Activated T-helper 2 cell treated with anti-CD3 and anti-CD28 coated beads, Interferon-gamma antibody, Interleukin-2, Interleukin-4, amounts not matched to agents 10 μg/mL and 5 μg/mL and 100 μg/mL, durations not matched to agents 14 hours and 24 hours and 36 hours (primary cell): ENCODE results near the gene FAM234B. TPM values are rescaled to one million over a fixed set of nuclear protein-coding genes. Genes with fewer than 3 reads are reported as not detected.

ENCODE experiments used
- DNase-seq: peaks from one replicate; pipeline ENCODE4 v3.0.0; 2021; ENCODE audit warnings: low spot score
- H3K27ac Mint-ChIP-seq: one replicate; pipeline ENCODE4 v1.8.0; 2021; ENCODE audit warnings: mixed read lengths
- H3K27me3 Mint-ChIP-seq: one replicate; pipeline ENCODE4 v1.8.0; 2021; ENCODE audit warnings: low read depth, mixed read lengths
- H3K36me3 Mint-ChIP-seq: one replicate; pipeline ENCODE4 v1.8.0; 2021; ENCODE audit warnings: low read depth, mixed read lengths
- H3K4me1 Mint-ChIP-seq: one replicate; pipeline ENCODE4 v1.8.0; 2021; ENCODE audit warnings: low read depth, mixed read lengths
- H3K4me3 Mint-ChIP-seq: one replicate; pipeline ENCODE4 v1.8.0; 2021; ENCODE audit warnings: low read depth, mild to moderate bottlenecking, moderate library complexity, mixed read lengths
- H3K9me3 Mint-ChIP-seq: one replicate; pipeline ENCODE4 v1.8.0; 2021; ENCODE audit warnings: mixed read lengths
- intact Hi-C: fragments of 100-400 bp; cut with micrococcal nuclease; formaldehyde crosslinking; loops from one replicate; pipeline ENCODE4 v1.15.1; 2023
- total RNA-seq: library from RNA; stranded (reverse); gene quantifications from 2 replicates; pipeline ENCODE4 v1.2.3, GENCODE V29; 2022

FAM234B gene
- total RNA-seq, 1 donor from 2014 or later, result 6.8 TPM

DNA sequence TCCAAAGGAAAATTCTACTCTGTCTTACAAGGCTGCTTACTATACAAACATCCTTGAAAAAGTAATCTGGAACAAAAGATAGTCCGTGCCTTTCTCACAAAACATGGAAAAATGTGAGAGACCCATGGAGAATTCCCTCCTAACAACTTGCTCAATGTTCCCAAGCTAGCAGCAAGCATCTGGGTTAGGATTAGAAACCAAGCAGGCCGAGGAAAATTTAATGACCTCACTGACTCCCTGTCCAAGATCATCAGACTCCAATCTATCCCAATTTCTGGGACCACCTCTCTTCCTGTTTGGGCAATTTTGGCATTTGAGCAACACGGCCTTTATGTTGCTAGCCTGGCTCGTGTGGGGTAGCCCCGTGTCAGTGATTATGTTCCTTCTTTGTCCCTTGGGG lies 77.4 kb downstream of the FAM234B start:
- Mint-ChIP-seq H3K9me3 (no peaks in the 10 kb centered on the region), H3K4me3 (no peak overlapping the region), H3K27ac (no peak overlapping the region), H3K27me3 (peaks cover 4% of the 10 kb centered on the region), H3K4me1 (no peaks in the 10 kb centered on the region), H3K36me3 (no peaks in the 10 kb centered on the region)
- no peak for DNase-seq
- intact Hi-C loops, result no loop called here

DNA sequence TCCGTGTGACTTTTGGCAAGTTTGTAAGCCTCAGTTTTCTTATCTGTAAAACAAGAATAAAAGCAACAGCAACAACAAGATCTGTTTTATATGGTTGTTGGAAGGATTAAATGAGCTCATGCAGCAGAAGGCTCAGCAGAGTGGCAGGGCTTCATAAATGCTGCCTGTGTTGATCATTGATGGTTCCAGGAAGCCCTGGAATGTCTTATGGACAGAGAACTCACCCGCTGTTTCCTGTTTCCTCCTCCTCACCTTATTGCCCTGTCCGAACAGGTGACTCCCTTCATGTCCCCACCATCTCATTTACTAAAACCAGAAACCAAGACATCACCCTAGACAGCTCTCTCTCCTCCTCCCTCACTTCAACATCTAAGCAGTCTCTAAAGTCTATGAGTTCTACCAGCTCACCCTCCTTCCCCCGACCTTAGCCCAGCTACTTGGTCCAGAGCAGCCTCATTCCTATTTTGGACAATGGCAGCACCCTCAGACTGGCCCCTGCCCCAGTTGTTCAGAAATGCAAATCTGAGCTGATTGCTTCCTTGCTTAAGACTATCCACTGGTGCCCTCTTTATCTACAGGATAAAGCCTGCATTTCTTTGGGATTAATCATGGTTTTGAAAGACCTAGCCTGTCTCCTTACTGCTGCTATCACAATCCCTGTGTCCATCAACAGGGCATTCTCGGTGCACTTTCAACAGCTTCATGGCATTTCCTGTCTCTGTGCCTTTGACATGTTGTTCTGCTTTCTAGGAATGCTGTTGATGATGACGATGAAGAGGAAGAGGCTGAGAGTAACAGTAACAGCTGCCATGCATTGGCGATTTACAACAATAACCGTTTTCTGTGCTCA lies 80.7 kb downstream of the FAM234B start:
- intact Hi-C loops, result no loop called here
- Mint-ChIP-seq H3K4me1 (no peaks in the 10 kb centered on the region), H3K27me3 (peaks cover 7% of the 10 kb centered on the region), H3K27ac (no peak overlapping the region), H3K36me3 (no peaks in the 10 kb centered on the region), H3K9me3 (no peaks in the 10 kb centered on the region), H3K4me3 (no peak overlapping the region)
- DNase-seq, result no peak

DNA sequence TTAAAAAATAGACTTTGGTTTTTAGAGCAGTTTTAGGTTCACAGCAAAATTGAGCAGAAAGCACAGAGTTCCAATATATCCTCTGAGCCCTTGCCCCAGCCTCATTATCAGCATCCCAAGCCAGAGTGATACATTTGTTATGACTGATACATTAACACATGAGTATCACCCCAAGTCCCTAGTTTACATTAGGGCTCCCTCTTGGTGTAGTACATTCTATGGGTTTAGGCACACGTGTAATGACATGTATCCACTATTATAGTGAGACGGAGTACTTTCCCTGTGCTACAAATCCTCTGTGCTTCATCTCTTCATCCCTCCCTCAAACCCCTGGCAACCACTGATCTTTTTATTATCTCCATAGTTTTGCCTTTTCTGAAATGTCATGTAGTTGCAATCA lies 81.8 kb downstream of the FAM234B start:
- peaks cover 13% of the 10 kb centered on the region for H3K27me3 Mint-ChIP-seq
- no peaks in the 10 kb centered on the region for H3K9me3 Mint-ChIP-seq
- no peaks in the 10 kb centered on the region for H3K36me3 Mint-ChIP-seq
- no peak overlapping the region for H3K27ac Mint-ChIP-seq
- intact Hi-C loops, result no loop called here
- no peaks in the 10 kb centered on the region for H3K4me1 Mint-ChIP-seq
- no peak for DNase-seq
- H3K4me3 Mint-ChIP-seq, result no peak overlapping the region

DNA sequence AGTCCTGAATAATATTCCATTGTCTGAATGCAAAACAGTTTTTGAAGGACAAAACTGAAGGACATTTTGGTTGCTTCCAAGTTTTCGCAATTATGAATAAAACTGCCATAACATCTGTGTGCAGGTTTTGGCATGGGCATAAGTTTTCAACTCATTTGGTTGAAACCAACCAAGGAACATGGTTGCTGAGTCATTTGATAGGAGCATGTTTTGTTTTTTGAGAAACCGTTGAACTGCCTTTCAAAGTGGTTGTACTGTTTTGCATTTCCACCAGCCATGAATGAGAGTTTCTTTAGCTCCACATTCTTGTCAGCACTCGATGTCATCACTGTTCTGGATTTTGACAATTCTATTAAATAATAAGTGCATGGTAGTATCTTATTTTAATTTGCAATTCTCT lies 82.3 kb downstream of the FAM234B start:
- H3K4me3 Mint-ChIP-seq, result no peak overlapping the region
- no peaks in the 10 kb centered on the region for H3K9me3 Mint-ChIP-seq
- intact Hi-C loops, result no loop called here
- H3K4me1 Mint-ChIP-seq, result no peaks in the 10 kb centered on the region
- peaks cover 16% of the 10 kb centered on the region for H3K27me3 Mint-ChIP-seq
- H3K27ac Mint-ChIP-seq, result no peak overlapping the region
- H3K36me3 Mint-ChIP-seq, result no peaks in the 10 kb centered on the region
- no peak for DNase-seq

DNA sequence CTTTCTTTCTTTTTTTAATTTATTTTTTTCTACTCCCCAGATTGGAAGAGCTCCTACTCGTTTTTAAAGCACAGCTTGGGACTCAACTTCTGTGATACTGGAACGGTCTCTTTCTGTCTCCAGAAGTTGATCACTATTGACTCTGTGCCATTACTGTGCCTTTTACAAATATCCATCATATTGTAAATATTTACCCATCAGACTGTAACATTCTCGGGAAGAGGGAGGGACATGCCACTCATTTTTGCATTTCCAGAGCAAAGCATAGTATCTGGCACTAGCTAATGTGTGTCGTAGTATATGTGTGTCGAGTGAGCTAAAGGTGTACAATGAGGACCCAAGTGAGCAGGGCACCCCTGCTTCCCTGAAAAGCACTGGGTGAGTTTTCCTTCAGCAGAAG lies 83.3 kb downstream of the FAM234B start:
- H3K27me3 Mint-ChIP-seq, result peaks cover 20% of the 10 kb centered on the region
- H3K36me3 Mint-ChIP-seq, result no peaks in the 10 kb centered on the region
- no peak overlapping the region for H3K27ac Mint-ChIP-seq
- intact Hi-C loops, result no loop called here
- no peaks in the 10 kb centered on the region for H3K4me1 Mint-ChIP-seq
- DNase-seq, result no peak
- H3K4me3 Mint-ChIP-seq, result no peak overlapping the region
- no peaks in the 10 kb centered on the region for H3K9me3 Mint-ChIP-seq

DNA sequence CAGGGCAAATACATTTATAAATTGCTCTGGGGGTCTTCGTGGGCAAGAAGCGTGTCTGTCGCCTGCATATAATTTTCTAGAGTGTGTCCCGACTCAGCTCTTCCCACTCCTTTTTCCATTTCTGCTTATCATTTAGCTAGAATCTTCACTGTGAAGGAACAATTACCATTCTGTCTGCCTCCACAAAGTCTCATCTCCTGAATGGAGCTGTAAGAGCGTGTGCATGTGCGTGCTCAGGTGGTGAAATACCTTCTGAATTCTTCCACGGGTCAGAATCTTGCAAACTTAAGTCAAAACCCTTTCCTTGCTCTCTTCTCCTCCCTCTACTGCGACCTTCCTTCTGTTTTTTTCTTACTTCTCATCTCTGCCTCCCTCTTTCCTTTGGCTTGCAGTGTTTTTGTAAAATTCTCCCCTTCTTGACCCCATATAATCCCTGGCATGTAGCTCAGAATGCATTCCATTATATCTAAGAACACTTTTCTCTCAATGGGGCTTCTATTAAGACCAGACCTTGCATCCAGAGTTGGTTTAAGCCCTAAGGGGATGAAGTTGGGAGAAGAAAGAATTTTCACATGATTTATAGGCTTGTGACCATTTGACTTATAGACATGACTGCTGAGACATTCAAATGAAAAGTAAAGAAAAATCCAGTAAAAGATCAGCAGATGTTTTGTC lies 84.2 kb downstream of the FAM234B start:
- Mint-ChIP-seq H3K36me3 (no peaks in the 10 kb centered on the region), H3K4me1 (no peaks in the 10 kb centered on the region), H3K27me3 (peaks cover 20% of the 10 kb centered on the region), H3K27ac (no peak overlapping the region), H3K9me3 (no peaks in the 10 kb centered on the region), H3K4me3 (no peak overlapping the region)
- intact Hi-C loops, result no loop called here
- no peak for DNase-seq

DNA sequence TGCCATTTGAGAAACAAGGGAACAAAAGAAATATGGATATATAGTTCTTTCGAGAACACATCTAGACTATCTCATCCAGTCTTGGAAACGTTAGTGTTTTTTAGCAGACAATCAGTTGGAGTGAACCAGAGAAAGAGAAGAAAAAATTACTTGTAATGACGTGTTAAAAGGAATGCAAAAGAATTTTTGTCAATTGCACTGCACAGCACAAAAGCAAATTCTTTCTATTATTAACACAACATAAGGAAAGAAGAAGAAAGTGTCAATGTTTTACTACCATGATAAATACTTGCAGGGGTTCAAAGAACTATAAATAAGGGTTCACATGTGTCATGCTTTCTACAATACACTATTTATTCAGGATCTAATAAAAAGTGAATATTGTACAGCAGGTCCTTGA lies 86.8 kb downstream of the FAM234B start:
- peaks cover 25% of the 10 kb centered on the region for H3K27me3 Mint-ChIP-seq
- intact Hi-C loops, result no loop called here
- DNase-seq, result no peak
- H3K27ac Mint-ChIP-seq, result no peak overlapping the region
- H3K36me3 Mint-ChIP-seq, result no peaks in the 10 kb centered on the region
- H3K9me3 Mint-ChIP-seq, result no peaks in the 10 kb centered on the region
- H3K4me3 Mint-ChIP-seq, result no peak overlapping the region
- H3K4me1 Mint-ChIP-seq, result no peaks in the 10 kb centered on the region

Other genes with a start within 250 kb of the FAM234B start
- 114 and 120 TPM in 2 replicates for gene DDX47, start 231.0 kb upstream of the FAM234B start, total RNA-seq
- gene GPRC5A, start 152.8 kb upstream of the FAM234B start, total RNA-seq, result not detected in 2 replicates
- not detected in 2 replicates for gene GPRC5D, start 92.2 kb upstream of the FAM234B start, total RNA-seq
- gene HEBP1, start 44.1 kb upstream of the FAM234B start, total RNA-seq, result 11.9 and 13.3 TPM in 2 replicates
- gene GSG1, start 59.3 kb downstream of the FAM234B start, total RNA-seq, result not detected in 2 replicates
- gene EMP1, start 152.3 kb downstream of the FAM234B start, total RNA-seq, result 9.5 and 10.2 TPM in 2 replicates